Measurements from ENCODE around the gene WWOX. TPM values are rescaled to one million over a fixed set of nuclear protein-coding genes. Genes with fewer than 3 reads are reported as not detected.

Gene WWOX
- total RNA-seq, 3 donors from 2014 or later: 11.7 to 18.0 (median 13.8) TPM

GRCh38 chr16:79155904-79156303 lies 1056.5 kb downstream of the WWOX start:
- H3K9me3 ChIP-seq: no peaks in the 10 kb centered on the region
- no peaks in the 10 kb centered on the region for H3K36me3 ChIP-seq (ENCODE audit: low read depth)
- ATAC-seq: no peak
- intact Hi-C loops (cut with DNase I, micrococcal nuclease): no loop called here
- H3K4me3 ChIP-seq: no peak overlapping the region
- no peak for DNase-seq
- no peak for TF ChIP-seq CTCF (IDR thresholded peaks at IDR 0.05)
- H3K4me1 ChIP-seq (ENCODE audit: low read depth): no peaks in the 10 kb centered on the region

GRCh38 chr16:79156761-79157160 lies 1057.3 kb downstream of the WWOX start:
- no peaks in the 10 kb centered on the region for H3K9me3 ChIP-seq
- H3K4me1 ChIP-seq (ENCODE audit: low read depth): no peaks in the 10 kb centered on the region
- intact Hi-C loops (cut with DNase I, micrococcal nuclease): no loop called here
- H3K36me3 ChIP-seq (ENCODE audit: low read depth): no peaks in the 10 kb centered on the region
- no peak for TF ChIP-seq CTCF (IDR thresholded peaks at IDR 0.05)
- ATAC-seq: no peak
- H3K4me3 ChIP-seq: no peak overlapping the region
- no peak for DNase-seq

GRCh38 chr16:79158337-79158736 lies 1058.9 kb downstream of the WWOX start:
- Histone ChIP-seq H3K36me3 (ENCODE audit: low read depth) (no peaks in the 10 kb centered on the region), H3K9me3 (no peaks in the 10 kb centered on the region), H3K4me3 (no peak overlapping the region), H3K4me1 (ENCODE audit: low read depth) (peaks cover 1% of the 10 kb centered on the region)
- DNase-seq (no peak), ATAC-seq (no peak)
- intact Hi-C loops (cut with DNase I, micrococcal nuclease): no loop called here
- no peak for TF ChIP-seq CTCF (IDR thresholded peaks at IDR 0.05)

GRCh38 chr16:79159261-79160049 lies 1060.0 kb downstream of the WWOX start:
- intact Hi-C loops (cut with DNase I, micrococcal nuclease): no loop called here
- DNase-seq: no peak
- H3K4me3 ChIP-seq: no peak overlapping the region
- peaks cover 4% of the 10 kb centered on the region for H3K4me1 ChIP-seq (ENCODE audit: low read depth)
- no peak for TF ChIP-seq CTCF (IDR thresholded peaks at IDR 0.05)
- no peaks in the 10 kb centered on the region for H3K36me3 ChIP-seq (ENCODE audit: low read depth)
- H3K9me3 ChIP-seq: no peaks in the 10 kb centered on the region
- ATAC-seq: no peak

GRCh38 chr16:79162977-79163376 lies 1063.5 kb downstream of the WWOX start:
- Histone ChIP-seq H3K4me3 (no peak overlapping the region), H3K4me1 (ENCODE audit: low read depth) (peaks cover 4% of the 10 kb centered on the region), H3K36me3 (ENCODE audit: low read depth) (no peaks in the 10 kb centered on the region), H3K9me3 (peaks cover 4% of the 10 kb centered on the region)
- intact Hi-C loops (cut with DNase I, micrococcal nuclease): no loop called here
- ATAC-seq (no peak), DNase-seq (no peak)
- no peak for TF ChIP-seq CTCF (IDR thresholded peaks at IDR 0.05)
